Memory B cell (primary cell): ENCODE measurements around the gene TROAP.

ENCODE experiments used
- ATAC-seq: fragments of 150-1000 bp; cut with Tn5 transposase; 2 replicates; pipeline ENCODE4 v1.10.0; 2021; ENCODE audit warnings: low read depth, mild to moderate bottlenecking, moderate library complexity
- DNase-seq, 2 donors: peaks; one replicate each; pipeline ENCODE4 v3.0.0; 2022; ENCODE audit warnings: low spot score in 2 of 2
- H3K27ac Mint-ChIP-seq: one replicate; pipeline ENCODE4 v1.8.0; 2022; ENCODE audit warnings: mild to moderate bottlenecking, moderate library complexity, mixed read lengths
- H3K27me3 Mint-ChIP-seq: one replicate; pipeline ENCODE4 v1.8.0; 2022; ENCODE audit warnings: mixed read lengths
- H3K36me3 Mint-ChIP-seq: one replicate; pipeline ENCODE4 v1.8.0; 2022; ENCODE audit warnings: mild to moderate bottlenecking, mixed read lengths
- H3K4me1 Mint-ChIP-seq: one replicate; pipeline ENCODE4 v1.8.0; 2022; ENCODE audit warnings: mixed read lengths
- H3K4me3 Mint-ChIP-seq: one replicate; pipeline ENCODE4 v1.8.0; 2022; ENCODE audit warnings: mild to moderate bottlenecking, moderate library complexity, mixed read lengths
- H3K9me3 Mint-ChIP-seq: one replicate; pipeline ENCODE4 v1.8.0; 2022; ENCODE audit warnings: mixed read lengths

Gene TROAP

DNA sequence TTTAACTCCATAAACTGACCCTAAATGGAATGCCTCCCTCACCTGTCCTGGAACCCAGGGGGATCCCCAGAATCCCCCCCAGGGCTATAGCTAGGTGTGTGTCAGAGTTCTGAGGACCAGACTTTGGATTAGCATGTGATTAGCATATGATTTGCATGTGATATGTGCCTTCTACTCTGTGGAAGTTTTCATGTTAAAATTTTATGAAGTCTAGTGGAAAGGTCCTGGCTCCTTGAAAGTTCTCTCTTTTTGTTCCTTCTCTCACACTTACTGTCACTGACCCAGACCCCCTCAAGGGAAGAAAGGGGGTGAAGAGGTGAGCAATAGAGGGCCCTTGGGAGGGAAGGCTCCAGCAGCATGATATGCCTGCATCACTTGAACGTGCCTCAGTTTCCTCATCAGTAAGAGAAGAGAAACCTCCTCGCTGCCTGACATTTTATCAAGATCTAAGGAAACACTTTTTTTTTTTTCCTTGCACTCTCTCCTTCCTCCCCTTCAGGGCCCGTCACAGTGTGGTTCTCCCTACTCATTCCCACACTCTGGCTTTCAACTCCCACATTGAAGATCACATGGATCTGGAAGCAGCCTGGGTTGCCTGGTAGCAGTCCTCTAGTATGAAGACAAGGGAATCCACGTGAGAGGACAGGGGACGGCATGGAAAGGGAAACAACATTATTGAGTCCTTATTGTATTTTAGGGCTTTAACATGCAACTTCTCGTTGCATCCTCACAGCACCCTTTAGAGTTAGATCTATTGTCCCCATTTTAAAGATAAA is 17.2 kb downstream of the TROAP start:
- DNase-seq (no peak), ATAC-seq (no peak)
- no peak overlapping the region for H3K27ac Mint-ChIP-seq
- no peak overlapping the region for H3K4me3 Mint-ChIP-seq
- H3K4me1 Mint-ChIP-seq = peaks cover 21% of the 10 kb centered on the region
- no peaks in the 10 kb centered on the region for H3K9me3 Mint-ChIP-seq
- H3K27me3 Mint-ChIP-seq = peaks cover 20% of the 10 kb centered on the region
- no peaks in the 10 kb centered on the region for H3K36me3 Mint-ChIP-seq

DNA sequence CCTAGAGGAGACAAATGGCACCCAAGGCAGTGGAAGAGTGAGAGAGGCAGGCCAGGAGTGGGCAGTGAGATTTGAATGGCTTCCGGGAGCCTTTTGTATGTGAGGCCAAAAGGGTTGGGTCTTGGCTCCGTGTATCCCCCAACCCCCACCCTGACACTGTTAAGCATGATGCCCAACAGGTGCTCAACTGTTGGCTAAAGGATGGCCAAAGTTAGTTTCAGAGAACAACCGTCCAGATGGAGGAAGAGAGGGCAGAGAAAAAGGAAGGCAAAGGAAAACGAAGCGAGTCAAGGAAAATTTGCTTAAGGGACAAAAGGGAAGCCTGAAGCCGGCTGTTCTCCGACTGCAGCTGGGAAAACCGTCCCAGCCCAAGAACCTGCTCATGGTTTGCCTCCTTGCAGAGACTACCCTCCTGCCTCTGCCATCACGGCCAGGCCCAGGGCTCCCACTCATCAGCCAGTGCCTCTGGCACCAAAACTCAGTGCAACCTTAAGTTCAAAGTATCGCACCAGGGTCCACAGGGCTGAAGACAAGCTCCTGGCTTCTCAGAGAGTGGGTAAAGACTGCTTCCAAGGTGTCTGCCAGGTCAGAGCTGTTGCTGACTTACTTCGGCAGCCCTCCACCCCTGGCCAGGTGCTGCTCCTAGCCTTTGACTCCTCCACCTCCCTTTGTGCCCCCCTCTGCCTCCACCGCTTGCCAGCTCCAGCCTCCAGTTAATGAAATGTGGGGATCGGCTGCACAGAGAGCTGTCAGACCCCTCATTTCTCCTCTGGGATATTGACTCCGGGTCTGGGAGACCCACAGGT is 18.1 kb downstream of the TROAP start:
- no peak overlapping the region for H3K4me3 Mint-ChIP-seq

DNA sequence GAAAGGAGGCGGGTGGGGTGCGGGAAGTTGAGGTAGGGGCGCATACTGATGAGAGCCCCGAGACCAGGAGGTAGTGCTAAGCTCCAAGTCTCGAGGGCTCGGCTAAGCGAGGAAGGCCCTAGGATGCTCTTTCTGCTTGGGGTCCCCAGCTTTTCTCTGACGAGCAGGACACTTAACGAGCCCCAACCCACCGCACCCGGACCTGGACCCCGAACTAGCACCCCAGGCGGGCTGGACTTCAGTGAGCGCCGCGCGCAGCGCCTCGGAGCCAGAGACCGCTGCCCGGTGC is 18.7 kb downstream of the TROAP start:
- no peak for DNase-seq
- Mint-ChIP-seq H3K9me3 (no peaks in the 10 kb centered on the region), H3K27me3 (peaks cover 21% of the 10 kb centered on the region), H3K4me3 (no peak overlapping the region), H3K27ac (no peak overlapping the region), H3K4me1 (peaks cover 35% of the 10 kb centered on the region), H3K36me3 (no peaks in the 10 kb centered on the region)
- no peak for ATAC-seq

More for the DNA sequence above, 18.1 kb downstream of the TROAP start:
- DNase-seq (no peak), ATAC-seq (no peak)
- H3K36me3 Mint-ChIP-seq = no peaks in the 10 kb centered on the region
- no peaks in the 10 kb centered on the region for H3K9me3 Mint-ChIP-seq
- peaks cover 16% of the 10 kb centered on the region for H3K27me3 Mint-ChIP-seq
- no peak overlapping the region for H3K27ac Mint-ChIP-seq
- peaks cover 29% of the 10 kb centered on the region for H3K4me1 Mint-ChIP-seq

DNA sequence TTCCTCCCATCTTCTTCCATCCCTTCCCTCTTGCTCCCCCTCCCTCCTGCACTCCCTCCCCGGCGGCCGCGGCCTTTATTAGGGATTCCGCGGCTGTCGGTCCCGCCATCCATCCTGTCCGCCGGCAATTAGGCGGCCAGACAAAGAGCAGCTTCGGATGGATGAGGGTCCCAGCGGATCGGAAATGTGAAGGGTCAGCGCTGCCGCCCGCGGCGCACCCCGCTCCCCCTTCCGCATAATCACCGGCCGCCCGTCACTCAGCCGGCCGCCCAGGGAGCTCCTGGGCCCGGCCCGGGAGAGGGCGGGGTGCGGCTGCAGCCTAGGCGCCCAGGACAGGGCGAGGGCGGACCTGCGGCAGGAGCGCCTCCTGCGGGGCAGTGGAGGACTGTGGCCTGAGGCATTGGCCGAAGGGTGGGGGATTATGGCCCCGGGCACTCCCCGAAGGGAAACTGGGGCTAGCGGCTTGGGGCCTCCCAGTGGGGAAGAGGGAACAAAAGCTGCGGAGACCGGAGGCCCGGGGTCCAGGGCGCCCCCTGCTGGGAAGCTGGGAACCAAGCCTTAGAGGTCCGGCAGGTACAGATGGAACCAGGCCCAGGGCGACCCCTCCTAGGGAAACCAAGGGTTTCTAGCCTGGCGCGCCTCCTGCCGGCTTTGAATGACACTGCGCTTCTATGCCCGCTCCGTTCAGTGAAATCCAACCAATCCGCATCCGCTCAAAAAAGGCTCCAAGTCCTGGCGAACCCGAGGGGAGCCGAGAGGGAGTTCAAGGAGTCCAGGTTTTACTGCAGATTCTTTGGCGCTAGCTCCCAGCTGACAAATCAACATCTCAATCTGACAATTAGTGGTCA is 19.2 kb downstream of the TROAP start:
- DNase-seq (peak; percentile 68 to 71), ATAC-seq (peak; percentile 63)
- Mint-ChIP-seq H3K27me3 (peaks cover 21% of the 10 kb centered on the region), H3K9me3 (no peaks in the 10 kb centered on the region), H3K27ac (no peak overlapping the region), H3K36me3 (no peaks in the 10 kb centered on the region), H3K4me3 (peak overlapping the region; percentile 70), H3K4me1 (peaks cover 37% of the 10 kb centered on the region)

DNA sequence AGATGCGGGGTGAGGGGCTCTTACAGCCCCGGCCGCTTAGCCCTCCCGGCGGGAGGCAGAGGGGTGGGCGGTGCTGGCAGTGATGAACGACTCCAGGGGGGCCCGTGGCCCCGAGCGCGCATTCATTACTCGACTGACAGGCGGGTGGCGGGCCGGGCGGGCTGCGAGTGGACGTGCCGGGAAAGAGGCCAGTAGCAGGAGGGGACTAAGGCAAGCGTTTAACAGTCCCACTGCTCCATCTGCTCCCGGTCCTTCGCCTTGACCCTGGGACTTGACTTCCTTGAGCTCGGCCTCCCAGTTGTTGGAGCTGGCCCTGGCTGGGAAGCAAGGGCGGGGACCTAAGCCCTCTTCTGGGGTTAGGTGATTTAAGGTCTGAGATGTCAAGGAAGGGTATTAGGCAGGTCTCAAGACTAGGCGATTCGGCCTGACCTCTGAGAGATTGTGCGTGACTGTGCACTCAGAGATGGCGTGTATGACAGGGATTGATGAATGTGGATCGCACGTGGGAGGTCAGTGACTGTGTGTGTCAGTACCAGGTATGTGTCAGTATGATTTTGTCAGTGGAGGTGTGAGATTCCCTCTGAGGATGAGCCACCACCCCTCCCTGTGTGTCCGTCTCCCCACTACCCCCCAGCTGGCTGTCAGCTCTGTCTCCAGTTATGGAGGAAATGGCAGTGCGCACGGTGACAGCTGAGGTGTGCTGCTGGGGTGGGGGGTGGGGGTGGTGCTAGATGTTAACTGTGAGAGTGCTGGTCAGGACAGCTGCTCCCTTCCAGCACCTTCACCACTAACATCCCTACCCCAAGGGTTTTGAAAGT is 20.1 kb downstream of the TROAP start:
- Mint-ChIP-seq H3K36me3 (no peaks in the 10 kb centered on the region), H3K27ac (no peak overlapping the region), H3K27me3 (peaks cover 15% of the 10 kb centered on the region), H3K4me3 (peak overlapping the region; percentile 70), H3K4me1 (peaks cover 33% of the 10 kb centered on the region), H3K9me3 (no peaks in the 10 kb centered on the region)
- DNase-seq (peak in 1 of 2 donors; percentile 35), ATAC-seq (no peak)

DNA sequence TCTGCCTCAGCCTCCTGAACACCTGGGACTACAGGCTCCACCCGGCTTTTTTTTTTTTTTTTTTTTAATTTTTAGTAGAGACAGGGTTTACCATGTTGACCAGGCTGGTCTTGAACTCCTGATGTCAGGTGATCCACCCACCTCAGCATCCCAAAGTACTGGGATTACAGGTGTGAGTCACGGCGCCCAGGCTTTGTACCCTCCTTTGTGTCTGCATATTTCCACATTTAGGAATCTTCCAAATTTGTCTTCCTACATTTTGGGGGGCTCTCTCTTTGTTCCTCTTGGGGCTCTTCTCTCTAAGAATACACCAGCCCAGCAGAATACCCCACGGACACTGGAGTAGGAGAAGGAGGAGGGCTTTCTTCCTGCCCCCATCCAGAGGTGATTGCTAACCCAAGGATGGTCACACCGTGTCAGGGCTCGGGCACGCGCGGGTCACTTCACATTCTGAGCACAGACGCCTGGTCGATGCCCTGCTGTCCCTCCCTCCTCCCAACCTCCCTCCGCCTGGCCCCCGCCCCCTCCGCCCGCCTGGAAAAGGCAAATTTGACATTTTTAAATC is 21.5 kb downstream of the TROAP start:
- Mint-ChIP-seq H3K27me3 (peaks cover 18% of the 10 kb centered on the region), H3K4me1 (peaks cover 33% of the 10 kb centered on the region), H3K36me3 (no peaks in the 10 kb centered on the region), H3K4me3 (peak overlapping the region; percentile 5), H3K9me3 (no peaks in the 10 kb centered on the region), H3K27ac (no peak overlapping the region)
- ATAC-seq (no peak), DNase-seq (no peak)

DNA sequence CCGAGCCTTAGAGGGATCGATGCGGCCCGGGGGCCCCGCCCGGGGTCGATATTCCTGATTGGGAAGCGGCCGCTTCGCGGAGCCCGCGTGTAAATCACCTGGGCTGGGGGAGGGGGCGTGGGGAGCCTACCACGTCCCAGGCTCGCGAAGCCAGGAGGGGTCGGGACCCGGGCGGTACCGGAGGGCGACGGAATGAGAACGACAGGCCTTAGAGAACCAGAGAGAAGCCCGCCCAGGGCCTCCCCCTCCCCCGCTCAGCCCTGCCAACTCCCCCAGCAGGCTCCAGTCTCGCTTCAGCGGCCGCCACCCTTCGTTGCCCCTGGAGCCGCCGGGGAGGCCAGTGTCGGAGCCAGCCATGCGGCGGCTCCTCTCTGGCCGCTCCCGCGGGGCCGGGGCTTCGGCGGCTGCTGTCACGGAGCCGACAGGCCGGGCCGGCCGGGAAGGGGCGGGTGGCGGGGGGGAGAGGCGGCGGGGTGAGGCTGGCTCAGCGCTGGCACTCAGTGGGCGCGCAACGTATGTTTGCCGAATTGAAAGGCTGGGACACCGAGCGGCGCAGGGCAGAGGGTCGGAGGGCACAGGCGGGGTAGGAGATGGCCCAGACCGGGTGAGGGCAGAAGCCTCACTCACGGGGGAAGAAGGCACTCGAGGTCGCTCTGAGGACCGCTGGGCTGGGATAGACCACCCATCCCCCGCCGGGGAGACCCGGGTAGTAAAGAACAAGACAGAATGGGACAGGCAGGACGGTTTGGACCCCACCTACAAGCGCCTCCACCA is 22.2 kb downstream of the TROAP start:
- Mint-ChIP-seq H3K4me1 (peaks cover 33% of the 10 kb centered on the region), H3K4me3 (peak overlapping the region; percentile 85), H3K27ac (no peak overlapping the region), H3K9me3 (no peaks in the 10 kb centered on the region), H3K36me3 (no peaks in the 10 kb centered on the region), H3K27me3 (peaks cover 18% of the 10 kb centered on the region)
- DNase-seq (peak in 1 of 2 donors; percentile 49), ATAC-seq (peak; percentile 47)

DNA sequence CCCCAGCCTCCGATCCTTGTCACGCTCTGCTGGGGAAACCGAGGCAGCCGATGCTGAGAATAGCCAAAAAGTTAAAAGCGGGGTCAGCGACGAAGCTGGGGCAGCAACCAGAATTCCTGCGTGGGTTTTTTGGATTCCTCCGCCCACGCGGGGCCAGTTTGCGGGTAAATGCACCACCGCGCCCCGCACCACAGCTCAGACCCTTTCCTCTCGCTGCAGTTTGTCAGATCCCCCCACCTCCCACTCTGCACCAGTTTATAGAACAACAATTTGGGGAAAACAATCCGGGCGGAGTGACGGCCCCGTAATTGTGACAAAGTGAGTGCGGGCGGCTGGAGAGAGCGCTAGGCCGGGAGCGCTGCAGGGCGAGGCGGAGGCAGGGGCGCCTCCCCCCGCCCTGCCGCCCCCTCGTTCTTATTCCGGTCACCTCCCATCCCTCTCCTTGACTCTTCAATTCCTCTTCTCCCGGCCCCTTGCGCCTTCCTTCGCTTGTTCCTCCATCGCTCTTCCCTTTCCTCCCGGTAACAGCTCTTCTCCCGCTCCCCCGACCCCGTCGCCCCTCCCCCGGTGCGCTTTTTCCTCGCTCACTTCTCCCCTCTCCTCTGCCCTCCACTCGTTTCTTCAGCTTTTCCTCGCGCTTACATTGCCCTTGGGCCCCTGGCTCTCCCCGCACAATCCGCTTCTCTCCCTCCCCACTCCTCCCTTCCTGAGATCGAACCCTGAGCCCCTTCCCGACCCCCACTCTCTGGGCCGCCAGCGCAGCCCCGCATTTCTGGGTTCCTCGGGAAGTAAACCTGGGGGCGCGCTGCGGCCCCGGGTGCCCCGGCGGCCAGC is 23.0 kb downstream of the TROAP start:
- H3K4me1 Mint-ChIP-seq = peaks cover 33% of the 10 kb centered on the region
- no peak for DNase-seq
- H3K4me3 Mint-ChIP-seq = peak overlapping the region; percentile 85
- no peaks in the 10 kb centered on the region for H3K36me3 Mint-ChIP-seq
- ATAC-seq = no peak
- no peaks in the 10 kb centered on the region for H3K9me3 Mint-ChIP-seq
- H3K27me3 Mint-ChIP-seq = peaks cover 22% of the 10 kb centered on the region
- H3K27ac Mint-ChIP-seq = peak overlapping the region; percentile 19

DNA sequence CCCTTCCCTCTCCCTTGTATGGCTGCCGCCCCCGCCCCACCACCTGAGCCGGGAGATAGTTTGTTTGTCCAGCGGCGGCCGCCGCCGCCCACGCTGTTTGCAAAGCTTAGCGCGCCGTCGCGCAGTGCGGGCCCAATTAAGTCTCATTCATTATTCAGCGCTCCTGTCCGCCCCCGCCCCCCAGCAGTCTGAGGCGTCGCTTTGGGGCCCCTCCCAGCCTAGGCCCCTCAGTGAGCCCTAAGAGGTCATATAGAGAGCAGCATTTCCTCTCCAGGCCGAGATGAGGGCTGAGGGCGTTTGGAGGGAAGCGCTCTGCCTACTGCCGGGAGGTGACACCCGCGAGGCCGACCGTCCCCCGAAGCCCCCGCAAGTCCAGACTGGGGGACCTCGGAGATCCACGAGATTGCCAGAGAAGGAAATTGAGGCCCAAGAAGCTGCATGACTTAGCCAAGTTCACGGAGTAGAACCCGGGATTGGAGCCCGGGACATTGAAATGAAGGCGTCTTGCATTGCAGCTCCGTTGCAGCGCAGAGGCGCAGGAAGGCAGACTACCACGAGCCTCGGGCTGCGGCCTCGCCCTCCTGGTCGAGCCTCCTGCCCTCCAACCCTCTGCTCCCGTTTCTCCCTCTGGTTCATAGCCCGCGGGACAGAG is 23.7 kb downstream of the TROAP start, which contains the start of gene DNAJC22:
TSS of gene DNAJC22 (plus strand) at position 230 of the 652 bp plus-strand sequence. CDS start 1,985 bp downstream, outside the sequence.
- DNase-seq (peak in 1 of 2 donors; percentile 53), ATAC-seq (peak; percentile 3)
- Mint-ChIP-seq H3K9me3 (no peaks in the 10 kb centered on the region), H3K4me1 (peaks cover 33% of the 10 kb centered on the region), H3K27me3 (peaks cover 24% of the 10 kb centered on the region), H3K27ac (peak within 1 kb of the TSS; percentile 19), H3K36me3 (no peaks in the 10 kb centered on the region), H3K4me3 (peak within 1 kb of the TSS; percentile 85)

DNA sequence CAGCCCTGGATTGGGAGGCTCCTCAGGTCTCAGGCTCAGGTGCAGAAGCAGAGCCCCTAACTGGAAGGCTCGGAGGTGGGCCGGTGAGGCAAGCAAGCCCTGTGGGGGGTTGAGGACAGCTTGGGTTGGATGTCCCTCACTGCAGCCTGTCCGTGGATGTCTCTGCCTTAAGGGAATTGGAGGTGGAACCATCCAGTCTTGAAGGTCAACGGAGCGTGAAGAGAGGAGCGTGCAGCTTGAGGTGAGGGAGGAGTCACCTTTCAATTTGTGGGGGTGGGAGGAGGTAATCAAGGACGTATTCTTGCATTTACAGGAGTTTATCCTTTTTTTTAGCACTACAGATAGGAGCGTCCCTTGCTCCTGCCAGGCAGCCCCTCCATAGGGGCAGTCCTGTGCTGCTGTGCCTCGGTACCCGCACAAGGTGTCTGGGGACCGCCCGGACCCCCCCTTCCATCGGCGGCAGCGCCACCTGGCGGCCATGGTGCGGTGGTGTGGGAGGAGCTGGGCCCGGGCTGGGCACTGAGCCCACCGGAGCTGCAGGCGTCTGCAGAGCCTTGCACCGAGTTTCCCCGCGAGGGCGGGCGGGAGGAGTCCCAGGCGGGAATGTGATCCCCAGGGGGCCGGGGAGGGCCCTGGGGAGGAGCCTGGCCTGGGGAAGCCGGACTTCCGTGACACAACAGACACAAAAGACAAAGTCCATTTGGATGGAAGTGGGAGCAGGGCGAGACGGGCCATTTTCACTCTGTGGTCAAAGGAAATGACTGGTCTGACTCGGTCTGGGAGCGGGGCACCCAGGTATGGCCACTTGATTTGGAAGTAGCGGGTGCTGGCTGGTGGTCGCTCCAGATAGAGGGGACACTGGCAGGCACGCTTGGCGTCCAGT is 24.5 kb downstream of the TROAP start:
- Mint-ChIP-seq H3K36me3 (no peaks in the 10 kb centered on the region), H3K9me3 (no peaks in the 10 kb centered on the region), H3K27ac (no peak overlapping the region), H3K4me3 (peak overlapping the region; percentile 85), H3K27me3 (peaks cover 24% of the 10 kb centered on the region), H3K4me1 (peaks cover 33% of the 10 kb centered on the region)
- ATAC-seq (peak; percentile 76), DNase-seq (peak; percentile 79 to 88)

DNA sequence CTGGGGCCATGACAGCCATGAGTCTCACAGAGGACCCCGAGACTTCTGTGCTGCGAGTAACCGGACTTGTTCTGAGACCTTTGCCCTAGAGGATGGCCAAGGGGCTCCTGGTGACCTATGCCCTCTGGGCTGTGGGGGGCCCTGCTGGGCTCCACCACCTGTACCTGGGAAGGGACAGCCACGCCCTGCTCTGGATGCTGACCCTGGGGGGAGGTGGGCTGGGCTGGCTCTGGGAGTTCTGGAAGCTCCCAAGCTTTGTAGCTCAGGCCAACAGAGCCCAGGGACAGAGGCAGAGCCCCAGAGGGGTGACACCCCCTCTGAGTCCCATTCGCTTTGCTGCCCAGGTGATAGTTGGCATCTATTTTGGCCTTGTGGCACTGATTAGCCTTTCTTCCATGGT is 25.7 kb downstream of the TROAP start:
- Mint-ChIP-seq H3K4me3 (no peak overlapping the region), H3K9me3 (no peaks in the 10 kb centered on the region), H3K4me1 (peaks cover 27% of the 10 kb centered on the region), H3K27ac (no peak overlapping the region), H3K36me3 (no peaks in the 10 kb centered on the region), H3K27me3 (peaks cover 23% of the 10 kb centered on the region)
- ATAC-seq = no peak
- no peak for DNase-seq
